Superior temporal gyrus (tissue), 1 donor: ENCODE results near the gene TCF3.
A peak's percentile ranks its signal among the peaks of the same experiment; 100 is the strongest.

Experiments
- DNase-seq: peaks from one replicate; pipeline ENCODE4 v3.0.0-alpha.2; 2016; ENCODE audit errors: extremely low spot score

Gene TCF3

DNA sequence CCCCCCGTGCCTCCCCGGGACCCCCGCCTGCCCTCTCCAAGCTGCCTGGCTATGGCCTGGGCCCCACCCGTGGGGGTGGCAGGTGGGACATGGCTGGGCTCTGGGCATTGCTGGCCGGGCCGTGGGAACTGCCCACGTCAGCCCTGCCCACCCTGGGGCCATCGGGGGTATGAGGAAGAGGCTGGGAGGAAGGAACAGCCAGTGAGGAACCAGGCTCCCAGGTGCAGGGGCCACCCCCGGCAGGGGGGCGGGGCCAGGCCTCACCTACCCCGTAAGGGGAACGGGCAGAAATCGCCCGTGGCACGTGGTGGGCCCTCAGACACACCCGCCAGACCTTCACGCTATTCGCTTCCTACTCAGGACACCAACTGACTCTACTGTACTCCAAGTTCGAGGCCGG lies 22.4 kb downstream of the TCF3 start:
- no peak for DNase-seq

DNA sequence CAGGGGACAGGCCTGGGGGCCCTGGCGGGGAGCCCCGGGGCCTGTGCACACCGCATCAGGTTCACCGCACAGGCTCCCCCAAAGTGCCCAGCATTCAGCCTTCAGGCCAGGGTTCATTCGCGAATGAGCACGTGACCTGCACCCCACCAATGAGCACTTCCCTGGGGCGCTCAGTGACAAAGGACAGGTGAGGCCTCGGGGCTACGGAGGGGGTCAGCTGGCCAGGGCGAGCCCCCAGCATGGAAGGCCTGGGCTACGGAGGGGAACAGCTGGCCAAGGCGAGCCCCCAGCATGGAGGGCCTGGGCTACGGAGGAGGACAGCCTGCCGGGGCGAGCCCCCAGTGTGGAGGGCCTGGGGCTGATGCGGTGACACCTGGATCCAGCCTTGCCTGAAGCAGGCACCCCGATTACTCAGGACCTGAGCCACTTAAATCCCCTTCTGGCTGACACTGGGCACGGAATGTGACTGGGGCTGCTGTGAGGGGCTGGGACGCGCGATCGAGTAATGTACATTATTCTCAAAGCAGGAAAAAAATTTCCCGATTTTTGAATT lies 23.1 kb downstream of the TCF3 start:
- no peak for DNase-seq

DNA sequence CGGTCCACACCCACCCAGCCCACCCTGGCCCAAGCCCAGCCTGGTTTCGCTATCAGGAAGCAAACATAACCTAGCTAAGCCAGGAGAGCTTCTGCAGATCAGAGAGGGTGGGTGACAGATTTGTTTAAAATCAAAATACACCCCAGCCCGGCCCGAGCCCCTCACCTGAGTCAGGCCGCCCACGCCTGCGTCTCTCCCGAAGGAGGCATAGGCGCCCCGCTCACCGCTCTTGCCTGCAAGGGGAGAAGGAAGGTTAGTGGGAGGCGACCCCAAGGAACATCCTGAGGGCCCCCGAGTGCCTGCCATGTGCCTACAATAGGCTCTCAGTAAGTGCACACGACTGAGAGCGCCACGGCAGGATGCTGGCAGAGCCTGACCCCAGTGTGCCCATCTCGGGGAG lies 25.2 kb downstream of the TCF3 start:
- DNase-seq = no peak

DNA sequence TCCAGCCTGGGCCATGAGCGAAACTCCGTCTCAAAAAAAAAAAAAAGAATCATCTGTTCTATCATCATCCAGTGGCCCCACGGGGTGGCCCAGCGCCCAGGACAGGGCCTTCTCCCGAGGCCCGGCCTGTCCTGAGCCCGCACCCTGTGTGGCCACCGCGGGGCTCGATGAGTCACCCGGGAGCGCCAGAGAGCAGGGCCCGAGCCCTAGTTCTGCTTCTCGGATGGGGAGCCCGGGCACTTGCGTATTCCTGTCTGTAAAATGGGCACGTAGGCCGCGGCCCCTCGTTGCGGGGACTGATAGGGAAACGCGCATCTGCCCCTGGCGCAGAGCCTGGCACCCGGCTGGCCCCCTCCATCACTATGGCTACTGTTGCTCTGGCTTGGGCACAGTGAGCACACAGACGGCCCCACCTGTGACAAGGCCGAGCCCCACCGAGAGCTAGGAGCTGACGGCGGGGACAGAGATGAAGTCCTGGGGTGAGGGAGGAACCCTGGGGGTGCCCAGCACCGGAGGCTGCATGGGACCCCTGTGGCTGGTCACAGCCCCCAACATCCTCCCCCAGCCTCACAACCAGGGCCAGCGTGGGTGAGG lies 25.9 kb downstream of the TCF3 start:
- no peak for DNase-seq

DNA sequence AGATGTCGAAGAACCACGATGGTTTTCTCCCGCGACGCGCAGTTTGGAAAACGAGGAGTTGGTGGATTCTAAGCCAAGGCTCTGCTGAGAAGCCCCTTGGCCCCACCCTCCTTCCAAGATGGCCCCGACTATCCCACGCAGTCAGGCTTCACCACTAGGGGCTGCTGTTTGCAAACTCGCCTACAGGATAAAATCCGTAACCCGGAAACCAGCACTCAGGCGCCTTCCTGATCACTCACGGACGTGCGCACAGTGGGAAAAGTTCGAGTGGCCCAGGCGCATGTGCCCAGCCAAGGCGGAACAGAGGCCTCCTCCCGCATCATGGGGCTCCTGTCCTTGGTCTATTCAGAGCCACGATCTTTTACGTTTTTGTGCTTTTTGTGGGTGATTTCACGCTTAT lies 28.0 kb downstream of the TCF3 start:
- peak; percentile 63 for DNase-seq

DNA sequence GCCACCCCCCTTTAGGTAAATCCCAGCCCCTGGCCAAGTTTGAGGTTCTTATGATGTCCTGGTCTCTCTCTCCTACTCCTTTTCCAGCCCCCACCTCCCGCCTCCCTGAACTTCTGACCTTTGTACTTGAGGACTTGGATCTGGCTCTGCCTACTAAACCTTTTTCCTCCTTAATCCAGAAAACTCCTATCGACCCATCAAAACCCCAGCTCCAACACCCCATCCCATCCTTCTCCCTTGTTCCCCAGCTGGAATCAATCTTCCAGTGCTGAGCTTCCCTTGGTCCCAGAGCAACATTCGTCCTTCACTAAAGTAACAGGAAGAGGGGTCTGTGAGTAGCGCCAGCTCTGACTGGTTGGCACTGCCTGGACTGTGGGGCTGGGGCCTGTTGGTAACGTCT lies 29.9 kb downstream of the TCF3 start:
- DNase-seq = no peak

DNA sequence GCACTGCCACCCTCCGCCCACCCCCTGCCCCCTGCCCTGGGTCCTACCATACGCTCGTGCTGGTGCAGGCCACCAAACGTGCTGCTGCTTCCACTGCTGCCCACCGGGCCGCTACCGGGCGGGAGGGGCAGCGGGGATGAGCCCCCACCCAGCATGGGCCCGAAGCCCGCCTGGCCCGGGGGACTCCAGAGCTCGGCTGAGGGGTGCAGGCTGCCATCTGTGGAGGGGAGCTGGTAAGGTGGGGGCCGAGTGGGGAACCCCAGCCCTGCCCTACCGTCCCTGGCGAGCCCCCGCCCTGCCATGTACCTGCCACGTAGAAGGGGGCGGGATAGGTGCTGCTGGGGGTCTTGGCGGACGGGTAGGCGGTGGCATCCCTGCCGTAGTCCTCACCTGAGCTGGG lies 30.4 kb downstream of the TCF3 start:
- DNase-seq = no peak

DNA sequence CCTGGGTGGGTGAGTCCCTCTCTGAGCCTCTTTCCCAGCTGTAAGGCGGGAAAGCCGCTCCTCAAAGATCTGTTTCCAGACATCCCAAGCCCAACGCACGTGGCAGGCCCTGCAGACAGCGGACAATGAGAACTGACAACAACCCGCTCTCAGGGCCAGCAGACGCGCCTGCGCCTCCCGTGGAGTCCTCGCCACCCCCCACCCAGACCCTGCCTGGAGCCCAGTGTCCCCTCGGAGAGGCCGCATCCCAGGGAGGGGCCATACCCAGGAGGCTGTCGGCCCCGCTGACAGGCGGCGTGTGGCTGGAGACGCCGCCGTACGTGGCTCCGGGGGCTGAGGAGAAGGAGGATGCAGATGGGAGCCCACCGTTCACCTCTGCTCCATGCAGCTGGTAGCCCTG lies 30.8 kb downstream of the TCF3 start:
- no peak for DNase-seq

DNA sequence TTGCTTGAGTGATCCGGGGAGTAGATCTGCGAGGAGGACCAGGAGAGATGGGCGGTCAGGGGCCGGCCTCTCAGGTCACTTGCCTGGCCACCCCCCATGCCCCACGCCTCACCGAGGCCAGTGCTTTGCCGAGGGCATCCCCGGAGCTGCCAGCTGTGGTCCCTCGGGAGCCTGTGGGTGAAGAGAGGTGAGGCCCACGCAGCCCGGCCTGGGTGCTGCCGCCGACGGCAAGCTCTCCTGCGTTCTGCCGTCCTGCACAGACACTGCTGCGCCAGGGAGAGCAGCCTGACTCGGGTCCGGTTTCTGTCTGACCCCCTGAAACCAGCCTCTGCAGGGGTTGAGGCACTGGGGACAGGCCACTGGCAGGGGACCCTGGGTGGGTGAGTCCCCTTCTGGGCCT lies 31.4 kb downstream of the TCF3 start:
- DNase-seq = no peak

DNA sequence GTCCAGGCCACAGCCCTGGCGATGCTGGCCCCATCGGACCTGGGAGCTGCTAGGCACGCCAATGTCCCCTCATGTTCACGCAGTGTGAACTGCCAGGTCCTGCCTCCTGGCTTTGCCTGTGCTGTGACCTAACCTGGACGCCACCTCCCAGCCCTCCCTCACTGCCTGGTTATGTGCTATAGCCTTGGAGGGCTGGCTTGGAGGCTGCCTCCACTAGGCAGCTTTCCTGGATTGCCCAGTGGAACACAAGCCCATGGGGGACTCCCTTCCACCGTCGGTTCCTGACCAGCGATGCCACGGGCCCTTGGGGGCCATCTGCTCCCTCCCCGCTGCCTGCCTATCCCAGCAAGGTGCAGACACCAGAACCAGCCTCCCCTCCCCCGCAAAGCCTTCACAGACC lies 31.9 kb downstream of the TCF3 start:
- no peak for DNase-seq

DNA sequence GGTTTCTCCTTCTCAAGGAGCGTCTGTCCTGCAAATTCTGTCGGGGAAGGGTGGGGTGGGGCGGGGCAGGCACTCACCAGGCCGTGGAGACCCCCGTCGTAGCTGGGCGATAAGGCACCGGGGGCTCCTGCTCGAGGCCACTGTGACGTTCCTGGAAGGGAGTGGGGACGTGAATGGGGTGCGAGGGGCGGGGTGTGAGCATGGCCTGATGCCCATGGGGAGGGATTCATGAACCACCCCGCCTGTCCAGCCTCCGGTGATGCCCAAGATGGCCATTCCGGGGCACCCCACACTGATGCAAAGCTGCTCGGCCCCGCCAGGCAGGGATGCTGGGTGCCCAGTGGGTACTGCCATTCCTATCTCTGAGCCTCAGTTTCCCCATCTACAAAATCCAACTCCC lies 32.7 kb downstream of the TCF3 start:
- no peak for DNase-seq

DNA sequence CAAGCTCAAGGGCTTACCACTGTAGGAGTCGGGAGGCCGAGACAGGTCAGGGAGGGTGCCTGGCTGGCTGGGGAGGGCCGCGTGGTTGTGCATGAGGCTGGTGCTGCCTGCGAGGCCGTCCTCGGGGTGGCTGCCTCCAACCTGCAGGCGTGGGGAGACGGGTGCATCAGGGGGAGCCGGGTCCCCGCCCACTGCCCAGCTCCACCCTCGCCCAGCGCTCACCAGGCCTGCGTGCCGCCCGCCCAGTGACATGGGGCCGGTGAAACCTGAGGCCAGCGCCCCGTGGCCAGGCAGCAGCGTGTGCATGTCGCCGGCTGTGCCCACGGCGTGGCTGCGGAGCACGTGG lies 33.3 kb downstream of the TCF3 start:
- no peak for DNase-seq

DNA sequence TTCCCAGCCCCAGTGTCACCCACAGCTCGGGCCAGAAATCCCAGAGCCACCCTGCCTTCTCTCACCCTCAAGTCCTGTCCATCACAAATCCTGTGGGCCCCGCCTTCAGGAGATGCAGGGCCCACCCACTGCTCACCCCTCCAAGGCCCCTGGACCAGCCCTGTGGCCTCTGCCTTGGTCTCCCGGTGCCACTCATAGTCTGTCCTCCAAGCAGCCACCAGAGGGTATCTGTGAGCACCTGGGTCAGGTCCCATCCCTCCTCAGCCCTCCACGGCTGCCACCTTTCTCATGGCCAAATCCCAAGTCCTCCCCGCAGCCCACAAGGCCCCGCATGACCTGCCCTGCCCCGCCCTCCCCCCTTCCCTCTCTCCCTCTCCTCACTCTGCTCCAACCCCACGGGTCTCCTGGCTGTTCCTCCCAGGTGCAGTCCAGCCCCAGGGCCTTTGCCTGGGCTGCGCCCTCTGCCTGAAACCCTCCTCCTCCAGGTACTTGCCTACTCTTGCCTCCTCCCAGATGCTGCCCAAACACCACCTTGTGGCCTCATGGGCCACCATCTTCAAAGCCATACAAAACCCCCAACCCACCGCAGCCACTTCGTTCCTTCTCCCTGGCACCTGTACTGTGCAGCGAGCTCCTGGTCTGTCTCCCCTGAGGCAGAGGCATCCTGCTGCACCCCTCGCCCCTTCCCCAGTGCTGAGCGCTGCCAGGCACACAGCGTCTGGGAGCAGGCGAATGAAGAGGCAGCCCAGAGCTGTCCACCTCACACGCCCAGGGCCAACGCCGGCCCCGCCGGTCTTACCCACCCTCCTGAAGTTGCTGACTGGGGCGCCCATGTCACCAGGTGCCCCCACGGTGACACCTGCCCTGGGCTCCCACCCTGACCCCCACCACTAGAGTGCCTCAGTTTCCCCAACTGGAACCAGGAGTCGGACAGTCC lies 34.0 kb downstream of the TCF3 start:
- DNase-seq = no peak

DNA sequence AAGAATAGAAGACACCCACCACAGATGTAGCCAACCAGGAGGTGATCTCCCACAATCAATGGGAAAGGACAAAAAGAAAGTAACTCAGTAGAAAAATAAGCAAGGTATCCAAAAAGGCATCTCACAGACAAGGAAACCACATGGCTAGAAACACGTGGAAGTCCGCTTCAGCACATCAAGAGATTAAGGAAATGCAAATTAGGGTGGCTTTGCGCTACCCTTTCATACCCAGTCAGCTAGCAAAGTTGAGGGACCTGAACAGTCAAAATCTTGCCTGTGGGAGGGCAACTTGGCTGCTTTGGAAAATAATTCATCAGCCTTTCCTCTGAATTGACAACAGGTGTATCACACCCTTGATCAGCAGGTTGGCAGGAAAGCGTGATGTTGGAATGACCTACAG lies 35.5 kb downstream of the TCF3 start:
- no peak for DNase-seq

DNA sequence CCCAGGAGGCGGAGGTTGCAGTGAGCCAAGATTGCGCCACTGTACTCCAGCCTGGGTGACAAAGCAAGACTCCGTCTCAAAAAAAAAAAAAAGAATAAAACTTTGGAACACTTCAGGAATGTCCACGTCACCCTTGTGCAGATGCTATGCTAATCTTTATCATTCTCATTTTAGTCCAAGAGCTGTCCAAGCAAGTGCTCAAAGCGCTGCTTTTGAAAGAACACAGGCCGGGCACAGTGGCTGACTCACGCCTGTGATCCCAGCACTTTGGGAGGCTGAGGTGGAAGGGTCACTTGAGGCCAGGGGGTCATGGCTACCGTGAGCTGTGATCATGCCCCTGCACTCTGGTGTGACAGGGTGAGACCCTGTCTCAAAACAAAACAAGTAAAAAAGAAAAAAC lies 36.0 kb downstream of the TCF3 start:
- DNase-seq = no peak

DNA sequence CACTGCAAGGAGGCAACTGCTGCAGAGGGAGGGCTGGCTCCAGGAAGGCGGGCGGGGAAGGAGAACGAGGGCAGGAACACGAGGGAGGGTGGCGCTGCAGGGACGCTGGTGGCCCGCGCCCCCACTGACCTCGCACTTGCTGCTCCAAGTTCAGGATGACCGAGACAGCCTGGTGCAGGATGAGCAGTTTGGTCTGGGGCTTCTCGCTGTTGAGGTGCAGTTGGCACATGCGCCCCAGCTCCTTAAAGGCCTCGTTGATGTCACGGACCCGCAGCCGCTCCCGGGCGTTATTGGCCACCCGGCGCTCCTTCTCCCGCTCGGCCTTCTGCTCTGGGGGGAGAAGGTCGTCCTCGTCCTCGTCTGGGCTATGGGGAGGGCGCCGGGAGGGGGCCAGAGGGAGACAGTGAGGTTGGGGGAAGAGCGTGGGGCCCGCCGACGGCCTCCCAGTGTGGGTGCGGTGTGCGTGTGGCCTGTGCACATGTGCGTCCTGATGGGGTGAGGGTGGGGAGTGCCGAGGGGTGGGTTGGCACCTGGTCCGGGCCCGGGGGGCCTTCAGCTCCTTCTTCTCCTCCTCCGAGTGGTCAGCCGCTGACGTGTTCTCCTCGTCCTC lies 37.2 kb downstream of the TCF3 start:
- no peak for DNase-seq

DNA sequence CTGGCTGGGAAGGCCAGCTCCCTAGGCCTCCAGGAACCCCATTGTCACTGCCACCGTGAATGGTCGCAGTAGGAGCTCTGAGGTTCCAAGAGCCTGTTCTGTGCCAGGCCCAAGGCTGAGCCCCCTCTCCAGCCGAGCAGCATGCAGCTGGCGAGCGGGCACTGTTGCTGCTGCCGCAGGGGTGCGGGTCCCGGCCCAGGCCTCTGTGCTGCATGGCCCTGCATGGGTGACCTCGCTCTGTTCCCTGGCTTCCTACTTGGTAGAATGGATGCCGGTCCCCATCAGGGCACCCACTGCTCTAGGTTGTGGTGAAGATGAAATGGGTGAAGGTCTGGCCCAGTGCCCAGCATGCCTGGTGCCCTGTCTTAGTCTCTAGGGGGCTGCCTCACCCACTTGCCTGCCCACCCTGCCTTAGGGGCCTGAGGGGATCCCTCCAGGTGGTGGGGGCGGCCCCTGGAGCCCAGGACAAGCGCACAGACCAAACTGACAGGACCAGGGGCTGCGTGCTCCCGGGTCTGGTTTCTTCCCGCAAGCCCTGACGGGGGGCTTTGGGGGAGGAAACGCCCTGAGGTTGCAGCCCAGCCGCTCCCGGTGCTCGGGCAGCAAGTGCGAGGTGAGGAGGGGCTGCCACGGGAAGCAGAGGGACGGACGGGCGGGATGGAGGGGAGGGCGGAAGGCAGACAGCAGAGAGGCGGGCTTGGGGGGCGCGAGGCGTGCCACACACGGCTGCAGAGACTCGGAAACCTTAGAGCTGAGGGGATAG lies 38.4 kb downstream of the TCF3 start:
- no peak for DNase-seq

DNA sequence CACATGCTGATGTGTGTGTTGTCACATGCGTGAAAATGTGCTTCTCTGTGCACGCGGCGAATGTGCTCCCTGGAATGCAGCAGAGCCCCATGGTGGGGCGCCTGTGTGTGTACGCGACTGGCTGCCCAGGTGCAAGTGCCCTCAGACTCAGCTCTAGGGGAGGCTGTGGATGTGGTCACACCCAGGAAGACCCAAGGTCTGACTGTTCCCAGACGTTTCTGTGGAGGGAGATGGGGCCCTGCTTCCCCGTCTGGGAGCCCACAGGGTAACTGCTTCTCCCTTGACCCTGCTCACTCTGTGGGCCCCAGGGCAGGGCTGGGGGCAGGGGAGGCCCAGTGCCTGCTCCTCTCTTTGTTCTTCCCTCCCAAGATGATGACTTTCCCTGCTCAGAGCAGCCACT lies 39.3 kb downstream of the TCF3 start:
- DNase-seq = no peak

DNA sequence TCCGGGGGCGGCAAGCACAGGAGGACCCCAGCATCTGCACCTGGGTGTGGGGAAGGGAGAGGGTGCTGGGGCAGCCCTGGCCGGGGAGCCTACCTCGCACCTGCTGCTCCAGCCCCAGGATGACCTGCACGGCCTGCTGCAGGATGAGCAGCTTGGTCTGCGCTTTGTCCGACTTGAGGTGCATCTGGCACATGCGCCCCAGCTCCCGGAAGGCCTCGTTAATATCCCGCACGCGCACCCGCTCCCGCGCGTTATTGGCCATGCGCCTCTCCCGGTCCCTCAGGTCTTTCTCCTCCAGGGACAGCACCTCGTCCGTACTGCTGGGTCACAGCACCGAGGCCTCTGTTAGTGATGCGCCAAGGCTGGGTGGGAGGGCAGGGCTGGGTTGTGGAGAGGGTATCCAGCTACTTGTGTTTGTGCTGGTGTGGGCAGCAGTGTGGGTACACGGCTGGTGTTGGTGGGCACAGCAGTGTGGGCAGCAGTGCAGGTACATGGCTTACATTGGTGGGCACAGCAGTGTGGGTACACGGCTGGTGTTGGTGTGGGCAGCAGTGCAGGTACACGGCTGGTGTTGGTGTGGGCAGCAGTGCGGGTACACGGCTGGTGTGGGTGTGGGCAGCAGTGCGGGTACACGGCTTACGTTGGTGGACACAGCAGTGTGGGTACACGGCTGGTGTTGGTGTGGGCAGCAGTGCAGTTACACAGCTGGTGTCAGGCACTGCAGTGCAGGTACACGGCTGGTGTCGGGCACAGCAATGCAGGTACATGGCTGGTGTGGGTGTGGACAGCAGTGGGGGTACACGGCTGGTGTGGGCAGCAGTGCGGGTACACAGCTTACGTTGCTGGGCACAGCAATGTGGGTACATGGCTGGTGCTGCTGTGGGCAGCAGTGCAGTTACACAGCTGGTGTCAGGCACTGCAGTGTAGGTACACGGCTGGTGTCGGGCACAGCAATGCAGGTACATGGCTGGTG lies 40.0 kb downstream of the TCF3 start:
- no peak for DNase-seq

DNA sequence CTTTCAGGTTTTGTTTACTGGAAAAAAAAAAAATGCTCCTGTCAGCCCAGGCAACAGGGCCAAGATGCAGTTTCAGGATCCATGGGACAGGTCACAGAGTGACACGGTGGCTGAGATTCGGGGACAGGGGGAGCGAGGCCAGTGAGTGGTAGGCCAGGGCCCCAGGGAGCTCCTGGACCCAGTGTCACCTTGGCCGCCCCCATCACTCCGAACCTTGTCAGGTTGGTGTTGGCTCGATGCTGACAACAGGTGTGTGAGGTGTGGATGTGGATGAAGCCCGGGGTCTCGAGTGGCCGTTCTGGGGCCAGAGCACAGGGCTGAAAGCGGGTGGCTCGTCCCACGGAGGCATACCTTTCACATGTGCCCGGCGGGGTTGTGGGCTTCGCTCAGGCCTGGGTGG lies 41.1 kb downstream of the TCF3 start:
- no peak for DNase-seq

DNA sequence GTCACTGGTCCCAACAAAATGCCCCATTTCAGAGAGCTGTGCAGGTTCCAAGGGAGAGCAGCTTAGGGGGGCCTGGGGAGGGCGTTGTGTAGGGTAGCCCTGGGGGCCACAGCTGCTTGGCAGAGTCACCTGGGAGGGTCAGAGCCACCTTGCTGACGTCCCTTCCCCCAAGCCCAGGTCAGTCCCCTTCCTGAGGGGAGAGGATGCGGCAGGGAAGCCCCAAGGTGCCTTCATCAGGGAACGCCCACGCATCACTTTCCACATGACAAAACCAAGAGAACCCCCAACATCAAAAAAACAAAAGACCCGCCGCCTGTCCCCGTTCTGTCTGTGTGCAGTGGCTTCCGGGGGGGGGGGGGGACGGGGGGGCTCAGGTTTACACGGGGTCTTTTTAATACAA lies 41.8 kb downstream of the TCF3 start:
- DNase-seq = no peak
